ENCODE data around the gene PRKACA.

- TF ChIP-seq CTCF (IDR thresholded peaks at IDR 0.05; ENCODE audit: low read length) = no peak
- no peak for TF ChIP-seq EZH2phosphoT487 (IDR thresholded peaks at IDR 0.05; ENCODE audit: low read length)
Measured at GRCh38 chr19:14112809-14113385, 4.7 kb downstream of the PRKACA start.
